ENCODE measurements around the gene SLC41A1. TPM values are rescaled to one million over a fixed set of nuclear protein-coding genes. Genes with fewer than 3 reads are reported as not detected.

Gene SLC41A1
- total RNA-seq, 1 donor from 2014 or later: 28.8 TPM

- Histone ChIP-seq H3K4me1 (peaks cover 0 to 27% of the 10 kb centered on the region in 2 donors), H3K4me3 (peak overlapping the region in 1 of 2 donors; percentile 92), H3K36me3 (no peaks in the 10 kb centered on the region), H3K9me3 (no peaks in the 10 kb centered on the region), H3K27ac (no peak overlapping the region), H3K27me3 (no peaks in the 10 kb centered on the region)
- DNase-seq (ENCODE audit: low spot score in 2 of 2): no peak
- intact Hi-C loops (cut with DNase I): no loop called here
- no peak for TF ChIP-seq CTCF (IDR thresholded peaks at IDR 0.05)
Measured at GRCh38 chr1:205746757-205747412, 66.1 kb downstream of the SLC41A1 start.

- Histone ChIP-seq H3K4me3 (no peak overlapping the region), H3K36me3 (no peaks in the 10 kb centered on the region), H3K9me3 (no peaks in the 10 kb centered on the region), H3K27me3 (no peaks in the 10 kb centered on the region), H3K27ac (no peak overlapping the region), H3K4me1 (peaks cover 0 to 28% of the 10 kb centered on the region in 2 donors)
- no peak for DNase-seq (ENCODE audit: low spot score in 2 of 2)
- TF ChIP-seq CTCF (IDR thresholded peaks at IDR 0.05): no peak
- intact Hi-C loops (cut with DNase I): no loop called here
Measured at GRCh38 chr1:205744403-205744802, 68.6 kb downstream of the SLC41A1 start.

- no peak overlapping the region for H3K4me3 ChIP-seq
- intact Hi-C loops (cut with DNase I): no loop called here
- no peaks in the 10 kb centered on the region for H3K27me3 ChIP-seq
- no peak for TF ChIP-seq CTCF (IDR thresholded peaks at IDR 0.05)
- peaks cover 0 to 28% of the 10 kb centered on the region in 2 donors for H3K4me1 ChIP-seq
- H3K27ac ChIP-seq: no peak overlapping the region
- H3K9me3 ChIP-seq: no peaks in the 10 kb centered on the region
- no peaks in the 10 kb centered on the region for H3K36me3 ChIP-seq
- no peak for DNase-seq (ENCODE audit: low spot score in 2 of 2)
Measured at GRCh38 chr1:205743977-205744376, 69.0 kb downstream of the SLC41A1 start.

DNA sequence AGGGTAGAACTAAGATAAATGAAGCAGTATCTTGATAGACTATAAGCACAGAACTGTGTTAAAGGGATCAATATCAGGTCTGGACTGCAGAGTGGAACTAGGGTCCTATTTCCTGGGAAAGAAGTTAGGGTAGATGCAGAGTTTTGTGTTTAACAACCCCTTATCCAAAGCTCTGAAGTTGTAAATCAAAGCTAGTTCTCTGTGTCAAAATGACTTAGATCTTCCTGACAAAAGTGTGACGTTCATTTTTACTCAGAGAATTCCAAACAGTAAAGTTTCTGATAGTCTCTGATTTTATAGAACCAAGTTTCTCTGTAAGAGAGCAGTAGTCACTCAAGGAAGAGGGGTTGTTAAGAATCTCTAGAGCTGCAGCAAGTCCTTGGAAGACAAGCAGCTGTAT lies 71.3 kb downstream of the SLC41A1 start:
- H3K27ac ChIP-seq: no peak overlapping the region

DNA sequence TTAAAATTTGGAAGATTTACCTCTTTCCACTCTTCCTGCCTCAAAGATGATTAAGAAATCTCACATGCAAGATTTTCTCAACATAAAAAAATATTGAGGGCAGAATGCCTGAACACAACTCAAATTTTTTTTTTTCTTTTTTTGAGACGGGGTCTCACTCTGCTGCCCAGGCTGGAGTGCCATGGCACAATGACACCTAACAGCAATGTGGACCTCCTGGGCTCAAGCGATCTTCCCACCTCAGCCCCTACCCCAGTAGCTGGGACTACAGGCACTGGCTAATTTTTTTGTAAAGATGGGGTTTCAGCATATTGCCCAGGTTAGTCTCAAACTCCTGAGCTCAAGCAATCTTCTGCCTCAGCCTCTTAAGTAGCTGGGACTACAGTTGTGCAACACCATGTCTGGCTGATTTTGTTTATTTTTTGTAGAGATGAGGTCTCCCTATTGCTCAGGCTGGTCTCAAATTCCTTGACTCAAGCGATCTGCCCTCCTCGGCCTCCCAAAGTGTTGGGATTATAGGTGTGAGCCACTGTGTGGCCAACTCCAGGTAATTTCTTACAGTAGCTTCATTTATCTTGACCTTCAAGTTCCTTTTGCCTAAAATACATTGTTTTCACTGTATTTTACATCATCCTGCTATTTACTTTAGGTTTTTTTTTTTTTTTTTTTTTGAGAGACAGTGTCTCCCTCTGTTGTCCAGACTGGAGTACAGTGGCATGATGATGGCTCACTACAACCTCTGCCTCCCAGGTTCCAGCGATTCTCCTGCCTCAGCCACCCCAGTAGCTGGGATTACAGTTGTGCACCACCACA lies 73.4 kb downstream of the SLC41A1 start:
- no peak overlapping the region for H3K27ac ChIP-seq
- H3K4me1 ChIP-seq: peaks cover 0 to 5% of the 10 kb centered on the region in 2 donors
- no peak for TF ChIP-seq CTCF (IDR thresholded peaks at IDR 0.05)
- no peak overlapping the region for H3K4me3 ChIP-seq
- H3K9me3 ChIP-seq: no peaks in the 10 kb centered on the region
- H3K36me3 ChIP-seq: peaks cover 5 to 10% of the 10 kb centered on the region in 2 donors
- no peak for DNase-seq (ENCODE audit: low spot score in 2 of 2)
- intact Hi-C loops (cut with DNase I): no loop called here
- no peaks in the 10 kb centered on the region for H3K27me3 ChIP-seq

More for the DNA sequence above, 71.3 kb downstream of the SLC41A1 start:
- Histone ChIP-seq H3K4me3 (no peak overlapping the region), H3K9me3 (no peaks in the 10 kb centered on the region), H3K27me3 (no peaks in the 10 kb centered on the region), H3K4me1 (peaks cover 0 to 11% of the 10 kb centered on the region in 2 donors), H3K36me3 (no peaks in the 10 kb centered on the region)
- TF ChIP-seq CTCF (IDR thresholded peaks at IDR 0.05): no peak
- intact Hi-C loops (cut with DNase I): no loop called here
- DNase-seq (ENCODE audit: low spot score in 2 of 2): no peak

Other genes with a start within 250 kb of the SLC41A1 start
- 23.7 TPM for gene ELK4, start 181.2 kb downstream of the SLC41A1 start, total RNA-seq
- gene SLC45A3, start 132.7 kb downstream of the SLC41A1 start, total RNA-seq: 3.4 TPM
- gene NUCKS1, start 63.0 kb downstream of the SLC41A1 start, total RNA-seq: 42.1 TPM
- gene RAB29, start 37.7 kb downstream of the SLC41A1 start, total RNA-seq: 18.0 TPM
- not detected for gene PM20D1, start 36.9 kb upstream of the SLC41A1 start, total RNA-seq
- gene SLC26A9, start 130.3 kb upstream of the SLC41A1 start, total RNA-seq: not detected
- not detected for gene RAB7B, start 190.2 kb upstream of the SLC41A1 start, total RNA-seq
- not detected for gene CTSE, start 210.7 kb upstream of the SLC41A1 start, total RNA-seq
- 0.53 TPM for gene RHEX, start 240.0 kb upstream of the SLC41A1 start, total RNA-seq

All from ascending aorta (tissue), 2 donors.